Lower lobe of right lung (tissue), 2 donors: ENCODE data around the gene RPLP2. TPM values are rescaled to one million over a fixed set of nuclear protein-coding genes. Genes with fewer than 3 reads are reported as not detected.

Source experiments
- ATAC-seq, 2 donors: fragments of 200-7000 bp; cut with Tn5 transposase; one replicate each; pipeline ENCODE4 v1.9.1; 2020 to 2022; ENCODE audit warnings: mild to moderate bottlenecking in 2 of 2, moderate library complexity in 2 of 2
- DNase-seq: peaks from one replicate; pipeline ENCODE4 v3.0.0-alpha.2; 2020
- H3K27ac ChIP-seq: fragments of 200-600 bp; one replicate; pipeline ENCODE4 v1.8.0; 2022
- H3K27me3 ChIP-seq: fragments of 200-600 bp; one replicate; pipeline ENCODE4 v1.8.0; 2022; ENCODE audit warnings: low read depth
- H3K36me3 ChIP-seq: fragments of 200-600 bp; one replicate; pipeline ENCODE4 v1.8.0; 2022; ENCODE audit warnings: mild to moderate bottlenecking
- H3K4me1 ChIP-seq: fragments of 200-600 bp; one replicate; pipeline ENCODE4 v1.8.0; 2022
- H3K4me3 ChIP-seq: fragments of 200-600 bp; one replicate; pipeline ENCODE4 v1.8.0; 2022; ENCODE audit warnings: mild to moderate bottlenecking
- H3K9me3 ChIP-seq: fragments of 200-600 bp; one replicate; pipeline ENCODE4 v1.8.0; 2022
- CTCF ChIP-seq: fragments of 200-600 bp; IDR thresholded peaks from one replicate; pipeline ENCODE4 v1.8.0; 2022; ENCODE audit warnings: antibody characterized with exemption, mild to moderate bottlenecking
- intact Hi-C: fragments of 100-400 bp; cut with DNase I; formaldehyde crosslinking; loops from one replicate; pipeline ENCODE4 v1.11.0; 2022
- total RNA-seq: library from RNA; stranded (reverse); fragmentation: NEBNext Ultra II Directional; extraction: Animal tissue kit (Norgen Biotek cat#: 25700); gene quantifications from one replicate; pipeline ENCODE4 v1.2.1, GENCODE V29; 2021
- donor health status: DM: no; HTN: yes; CAD: no; lungs with severe emphysema.

Gene RPLP2
- total RNA-seq, 1 donor from 2014 or later = 1,518 TPM

DNA sequence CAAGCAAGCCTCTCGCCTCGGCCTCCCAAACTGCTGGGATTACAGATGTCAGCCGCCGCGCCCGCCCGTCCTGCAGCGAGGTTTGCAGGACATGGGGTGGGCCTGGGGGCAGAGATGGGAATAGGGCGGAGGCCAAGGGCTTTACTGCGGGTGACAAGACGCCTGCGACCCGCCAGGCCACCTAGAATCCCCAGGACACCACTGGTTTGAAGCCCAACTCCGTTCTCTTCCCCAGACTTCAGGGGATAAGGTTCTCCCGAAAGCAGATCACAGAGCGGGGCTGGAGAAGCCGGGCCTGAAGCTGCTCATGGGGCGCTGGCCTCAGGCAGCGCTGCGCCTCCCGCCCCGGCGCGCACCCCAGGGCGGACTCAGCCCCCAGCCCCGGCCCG, 32.2 kb downstream of the RPLP2 start:
- peak overlapping the region; percentile 99 for H3K4me3 ChIP-seq
- no peak for DNase-seq
- H3K4me1 ChIP-seq = peaks cover 77% of the 10 kb centered on the region
- intact Hi-C loops = no loop called here
- H3K27me3 ChIP-seq = no peaks in the 10 kb centered on the region
- peaks cover 40% of the 10 kb centered on the region for H3K36me3 ChIP-seq
- ATAC-seq = peak in 1 of 2 donors; percentile 3
- H3K27ac ChIP-seq = peak overlapping the region; percentile 94
- TF ChIP-seq CTCF = no peak
- no peaks in the 10 kb centered on the region for H3K9me3 ChIP-seq

DNA sequence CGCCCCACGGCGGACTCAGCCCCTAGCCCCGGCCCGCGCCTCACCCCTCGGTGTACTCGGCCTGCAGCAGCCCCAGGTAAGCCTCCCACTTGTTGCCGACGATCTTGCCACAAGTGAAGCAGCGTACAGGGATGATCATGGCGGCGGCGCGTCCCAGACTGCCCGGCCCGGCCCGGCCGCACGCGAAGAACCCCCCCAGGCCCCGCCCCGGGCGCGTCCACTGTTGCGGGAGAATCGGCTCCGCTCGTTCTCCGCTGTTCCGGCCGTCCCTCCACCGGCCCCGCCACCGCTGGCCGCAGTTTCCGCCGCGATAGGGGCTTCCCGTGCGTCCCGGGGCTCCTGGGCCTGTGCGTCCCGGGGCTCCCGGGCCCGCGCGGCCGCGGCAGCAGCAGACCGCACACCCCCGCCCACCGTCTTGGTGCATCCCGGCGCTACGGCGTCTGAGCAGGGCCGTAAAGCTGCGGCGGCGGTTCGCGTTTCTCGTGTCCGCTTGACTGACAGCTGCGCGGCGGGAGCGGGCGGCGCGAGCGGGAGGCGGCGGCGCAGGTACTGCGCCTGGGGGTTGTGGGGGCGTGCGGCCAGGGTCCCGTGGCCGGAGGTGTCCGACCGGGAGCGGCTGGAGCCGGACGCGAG, 32.7 kb downstream of the RPLP2 start, which contains the start of the genes POLR2L and TSPAN4:
TSS of gene POLR2L (minus strand) at position 160 of the 633 bp plus-strand sequence. CDS start at position 139, 21 bp downstream.
TSS of gene TSPAN4 (plus strand) at position 483 of the 633 bp plus-strand sequence. CDS start 7,453 bp downstream, outside the sequence.
- DNase-seq (peak; percentile 95), ATAC-seq (peak; percentile 67)
- H3K9me3 ChIP-seq = no peaks in the 10 kb centered on the region
- intact Hi-C loops = no loop called here
- H3K4me3 ChIP-seq = peak within 1 kb of the TSS; percentile 99
- H3K36me3 ChIP-seq = peaks cover 35% of the 10 kb centered on the region
- H3K27me3 ChIP-seq = no peaks in the 10 kb centered on the region
- peak within 1 kb of the TSS; percentile 94 for H3K27ac ChIP-seq
- H3K4me1 ChIP-seq = peaks cover 78% of the 10 kb centered on the region
- no peak for TF ChIP-seq CTCF

- ATAC-seq = no peak
- H3K36me3 ChIP-seq = peaks cover 27% of the 10 kb centered on the region
- peaks cover 77% of the 10 kb centered on the region for H3K4me1 ChIP-seq
Observed at GRCh38 chr11:843086-843734, 33.4 kb downstream of the RPLP2 start.

GRCh38 chr11:843818-844692, 34.3 kb downstream of the RPLP2 start:
- Histone ChIP-seq H3K9me3 (no peaks in the 10 kb centered on the region), H3K4me1 (peaks cover 78% of the 10 kb centered on the region), H3K4me3 (peak overlapping the region; percentile 99), H3K36me3 (peaks cover 19% of the 10 kb centered on the region), H3K27ac (peak overlapping the region; percentile 94), H3K27me3 (no peaks in the 10 kb centered on the region)
- DNase-seq = peak; percentile 96
- intact Hi-C loops = no loop called here
- ATAC-seq = peak; percentile 73
- TF ChIP-seq CTCF = no peak

More at GRCh38 chr11:843086-843734, 33.4 kb downstream of the RPLP2 start:
- DNase-seq = no peak
- intact Hi-C loops = no loop called here
- Histone ChIP-seq H3K9me3 (no peaks in the 10 kb centered on the region), H3K4me3 (peak overlapping the region; percentile 99), H3K27me3 (no peaks in the 10 kb centered on the region), H3K27ac (peak overlapping the region; percentile 94)
- no peak for TF ChIP-seq CTCF
